ENCODE data around the gene SLC4A8.

- TF ChIP-seq, protein P1, sequence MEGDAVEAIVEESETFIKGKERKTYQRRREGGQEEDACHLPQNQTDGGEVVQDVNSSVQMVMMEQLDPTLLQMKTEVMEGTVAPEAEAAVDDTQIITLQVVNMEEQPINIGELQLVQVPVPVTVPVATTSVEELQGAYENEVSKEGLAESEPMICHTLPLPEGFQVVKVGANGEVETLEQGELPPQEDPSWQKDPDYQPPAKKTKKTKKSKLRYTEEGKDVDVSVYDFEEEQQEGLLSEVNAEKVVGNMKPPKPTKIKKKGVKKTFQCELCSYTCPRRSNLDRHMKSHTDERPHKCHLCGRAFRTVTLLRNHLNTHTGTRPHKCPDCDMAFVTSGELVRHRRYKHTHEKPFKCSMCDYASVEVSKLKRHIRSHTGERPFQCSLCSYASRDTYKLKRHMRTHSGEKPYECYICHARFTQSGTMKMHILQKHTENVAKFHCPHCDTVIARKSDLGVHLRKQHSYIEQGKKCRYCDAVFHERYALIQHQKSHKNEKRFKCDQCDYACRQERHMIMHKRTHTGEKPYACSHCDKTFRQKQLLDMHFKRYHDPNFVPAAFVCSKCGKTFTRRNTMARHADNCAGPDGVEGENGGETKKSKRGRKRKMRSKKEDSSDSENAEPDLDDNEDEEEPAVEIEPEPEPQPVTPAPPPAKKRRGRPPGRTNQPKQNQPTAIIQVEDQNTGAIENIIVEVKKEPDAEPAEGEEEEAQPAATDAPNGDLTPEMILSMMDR (IDR thresholded peaks at IDR 0.05) = no peak
- TF ChIP-seq POLR2A (IDR thresholded peaks at IDR 0.05) = no peak
These were observed 87.8 kb downstream of the SLC4A8 start for GRCh38 chr12:51512438-51512837.
